ENCODE measurements around the gene TMEM179.
"Not testable (repeated sequence)": the region's sequence is repeated elsewhere in the genome, so short reads cannot be mapped to it uniquely, and the experiment has no call there.

The TMEM179 gene

DNA sequence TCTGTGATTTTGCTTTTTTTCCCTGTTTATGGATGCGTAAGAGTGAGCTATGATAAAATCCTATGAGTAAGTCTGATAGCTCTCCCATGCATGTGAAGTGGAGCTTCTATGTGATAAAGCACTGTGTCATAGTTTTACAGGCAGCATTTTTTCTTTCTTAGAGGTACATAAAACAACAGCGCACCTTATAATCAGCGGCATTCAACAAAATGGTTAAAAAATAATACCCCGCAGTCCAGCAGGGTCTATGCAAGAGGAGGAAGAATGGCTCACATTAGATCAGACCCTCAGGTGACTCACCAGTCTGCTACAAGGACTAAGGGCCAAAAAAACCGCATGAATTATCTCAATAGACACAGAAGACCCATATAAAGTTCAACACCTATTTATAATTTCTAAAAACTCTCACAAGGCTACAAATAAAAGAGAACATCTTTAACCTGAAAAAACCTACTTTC is 33.0 kb upstream of the TMEM179 start:
- DNase-seq (ENCODE audit: low read depth), result peak; percentile 39

DNA sequence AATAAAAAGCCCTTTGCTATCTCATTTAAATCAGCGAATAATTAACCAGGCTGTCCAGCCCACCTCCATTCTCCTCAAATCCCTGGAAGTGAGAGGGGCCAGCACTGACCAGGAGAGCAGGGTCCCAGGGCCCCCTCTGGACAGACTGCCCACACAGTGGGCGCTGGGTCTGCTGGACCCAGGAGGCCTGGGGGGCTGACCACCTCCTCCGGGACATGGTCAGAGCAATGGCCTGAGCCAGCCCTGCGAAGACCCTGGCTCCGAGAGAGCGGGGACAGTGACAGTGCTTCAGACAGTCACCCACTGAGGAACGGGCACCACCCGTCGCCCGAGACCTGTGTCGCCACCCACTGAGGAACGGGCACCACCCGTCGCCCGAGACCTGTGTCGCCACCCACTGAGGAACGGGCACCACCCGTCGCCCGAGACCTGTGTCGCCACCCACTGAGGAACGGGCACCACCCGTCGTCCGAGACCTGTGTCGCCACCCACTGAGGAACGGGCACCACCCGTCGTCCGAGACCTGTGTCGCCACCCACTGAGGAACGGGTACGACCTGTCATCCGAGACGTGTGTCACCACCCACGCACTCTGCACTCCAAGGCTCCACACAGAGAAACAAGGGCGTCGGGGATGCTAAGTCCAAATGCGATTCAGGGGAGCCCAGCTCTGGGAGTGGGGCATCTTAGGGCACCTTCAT is 32.4 kb upstream of the TMEM179 start:
- DNase-seq (ENCODE audit: low read depth), result not testable (repeated sequence)

DNA sequence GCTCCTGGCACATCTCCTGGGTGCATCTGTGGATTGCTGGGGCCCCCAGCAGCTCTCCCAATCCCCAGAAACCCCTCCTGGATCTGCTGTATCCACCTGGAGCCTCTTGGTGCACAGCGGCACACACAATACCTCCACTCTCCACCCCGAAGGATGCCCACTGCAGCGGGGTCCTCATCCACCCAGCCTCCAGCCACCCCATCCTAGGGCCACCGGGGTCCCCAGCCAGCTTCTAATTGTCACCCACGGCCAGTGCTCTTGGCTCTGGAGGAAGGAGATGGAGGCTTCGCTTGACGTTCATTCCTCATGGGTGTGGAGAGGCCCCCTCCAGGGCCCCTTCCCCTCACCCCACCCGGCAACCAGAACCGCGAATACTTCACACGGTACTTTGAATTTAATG is 31.6 kb upstream of the TMEM179 start:
- no peak for DNase-seq (ENCODE audit: low read depth)

DNA sequence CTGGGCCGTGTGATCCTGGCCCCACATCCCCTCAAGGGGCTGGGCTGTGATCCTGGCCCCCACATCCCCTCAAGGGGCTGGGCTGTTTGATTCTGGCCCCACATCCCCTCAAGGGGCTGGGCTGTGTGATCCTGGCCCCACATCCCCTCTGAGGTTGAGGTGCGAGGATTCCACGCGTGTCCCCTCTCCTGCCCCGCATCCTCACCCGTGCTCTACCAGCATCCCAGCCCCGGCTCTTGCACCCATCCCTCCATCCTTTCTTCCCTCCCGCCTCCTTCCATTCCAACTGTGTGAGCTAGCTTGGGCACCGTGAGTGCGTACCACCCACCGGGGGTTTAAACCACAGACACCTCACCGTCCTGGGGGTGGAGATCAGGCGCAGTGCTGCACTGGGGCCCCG is 31.1 kb upstream of the TMEM179 start:
- DNase-seq (ENCODE audit: low read depth), result no peak

DNA sequence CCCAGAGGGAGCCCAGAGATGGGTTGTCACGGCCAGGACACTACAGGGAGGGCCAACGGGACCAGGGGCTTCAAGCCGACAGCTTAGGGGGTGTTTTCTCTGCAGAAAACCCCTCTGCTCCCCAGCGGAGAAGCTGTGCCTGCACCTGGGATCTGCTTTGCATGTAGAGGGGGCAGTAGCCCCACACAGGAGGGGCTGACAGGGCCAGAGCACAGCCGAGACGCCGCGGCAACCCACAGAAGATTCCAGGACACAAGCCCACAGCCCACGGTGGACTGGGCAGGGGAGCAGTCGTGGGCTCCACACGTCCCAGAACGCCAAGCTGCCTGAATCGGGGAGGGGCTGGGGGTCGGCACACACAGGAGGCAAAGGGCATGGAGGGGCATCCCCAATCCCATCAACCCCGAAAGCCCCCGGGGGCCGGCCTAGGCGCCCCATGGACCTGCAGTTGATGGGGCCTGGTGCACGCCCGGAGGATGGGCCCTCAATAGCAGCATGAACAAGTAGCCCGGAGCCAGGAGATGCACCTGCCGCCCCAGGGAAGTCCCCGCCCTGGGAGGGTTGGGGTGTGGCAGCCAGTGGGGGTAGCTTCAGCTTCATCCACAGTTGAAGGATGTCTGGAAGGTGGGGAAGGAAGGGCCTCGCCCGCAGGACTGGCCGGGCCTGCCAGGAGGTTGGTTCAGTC is 30.5 kb upstream of the TMEM179 start:
- DNase-seq (ENCODE audit: low read depth), result no peak

DNA sequence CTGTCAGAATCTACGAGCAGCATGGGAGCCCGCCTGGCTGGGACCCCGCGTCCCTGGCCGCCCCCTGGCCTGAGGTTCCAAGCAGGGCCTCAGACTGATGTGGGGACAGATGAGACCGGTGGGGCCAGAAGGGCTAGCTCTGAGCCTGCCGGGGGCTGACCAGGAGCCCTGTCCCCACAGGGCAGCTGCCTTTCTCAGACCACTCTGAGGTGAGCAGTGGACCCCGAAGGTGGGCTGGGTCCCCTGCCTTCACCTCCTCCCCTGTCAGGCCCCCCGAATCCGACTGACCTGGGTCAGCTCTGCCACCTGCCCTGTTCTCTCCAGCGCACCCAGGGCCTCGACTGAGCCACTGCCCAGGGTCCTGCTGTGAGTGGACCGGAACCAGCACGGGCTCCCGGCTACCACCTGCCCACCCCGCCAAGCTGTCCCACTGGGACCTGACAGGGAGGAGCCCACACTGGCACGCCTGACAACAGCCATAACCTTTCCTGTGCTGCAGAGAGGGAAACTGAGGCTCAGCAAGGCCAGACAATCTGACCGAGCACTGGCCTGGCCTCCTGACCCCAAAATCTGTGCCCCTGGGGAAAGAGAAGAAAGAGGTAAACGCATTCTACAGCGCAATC is 29.7 kb upstream of the TMEM179 start:
- DNase-seq (ENCODE audit: low read depth), result no peak

DNA sequence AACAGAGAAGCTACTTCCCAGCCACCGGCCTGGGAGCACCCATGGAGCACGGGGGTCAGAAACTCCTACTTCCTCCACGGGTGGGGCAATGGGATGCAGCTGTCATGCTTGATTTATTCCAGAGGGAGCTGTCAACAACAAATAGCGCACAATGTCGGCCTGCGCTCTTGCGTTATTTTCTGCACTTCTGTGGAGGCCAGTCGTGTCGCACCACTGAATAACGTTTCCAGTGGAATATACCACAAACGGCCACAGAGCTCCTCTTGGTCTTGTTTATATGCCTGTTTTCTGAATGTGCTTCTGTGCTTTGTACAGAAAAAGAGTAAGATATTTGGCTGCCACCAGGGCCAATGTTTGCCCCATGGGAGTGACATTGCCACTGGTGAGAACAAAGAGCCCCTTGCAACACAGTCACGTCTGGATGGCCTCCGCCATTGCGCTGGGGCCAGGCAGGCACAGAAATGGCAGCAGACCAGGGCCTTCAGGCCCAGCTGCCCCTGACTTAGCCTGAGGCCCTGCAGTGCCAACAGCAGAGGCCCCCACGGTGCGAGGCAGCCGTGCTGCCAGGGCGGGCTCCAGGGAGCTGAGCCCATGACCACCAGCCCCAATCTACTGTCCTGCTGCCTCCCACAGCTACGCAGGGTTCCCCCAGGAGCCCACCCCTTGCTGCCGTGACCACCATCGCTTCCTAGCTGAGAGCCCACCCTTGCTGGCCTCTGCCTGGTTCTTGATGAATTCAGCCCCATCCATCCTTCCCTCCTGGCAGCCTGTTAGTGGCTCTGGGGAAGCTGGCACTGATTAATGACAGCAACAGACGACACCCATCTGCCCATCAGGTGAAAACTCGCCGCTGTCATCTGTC is 28.9 kb upstream of the TMEM179 start:
- DNase-seq (ENCODE audit: low read depth), result no peak

DNA sequence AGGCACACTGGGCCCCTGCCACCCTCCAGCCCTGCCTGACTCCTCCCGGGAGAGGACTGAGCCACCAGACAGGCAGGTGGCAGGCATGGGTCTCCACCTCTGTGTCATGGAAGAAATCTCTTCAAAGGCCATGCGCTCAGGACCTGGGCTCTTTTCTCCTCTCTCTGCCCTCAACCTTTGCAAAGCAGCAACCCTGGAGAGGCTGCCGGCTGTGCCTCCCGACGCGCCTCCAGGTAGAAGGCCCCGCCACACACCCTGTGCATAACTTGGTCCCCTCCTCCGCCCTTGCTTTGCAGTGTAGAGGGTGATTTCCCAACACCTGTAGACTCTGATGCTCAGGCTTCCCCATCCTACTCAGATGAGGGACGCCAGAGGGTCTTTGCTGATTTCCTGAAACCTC is 28.2 kb upstream of the TMEM179 start:
- no peak for DNase-seq (ENCODE audit: low read depth)

DNA sequence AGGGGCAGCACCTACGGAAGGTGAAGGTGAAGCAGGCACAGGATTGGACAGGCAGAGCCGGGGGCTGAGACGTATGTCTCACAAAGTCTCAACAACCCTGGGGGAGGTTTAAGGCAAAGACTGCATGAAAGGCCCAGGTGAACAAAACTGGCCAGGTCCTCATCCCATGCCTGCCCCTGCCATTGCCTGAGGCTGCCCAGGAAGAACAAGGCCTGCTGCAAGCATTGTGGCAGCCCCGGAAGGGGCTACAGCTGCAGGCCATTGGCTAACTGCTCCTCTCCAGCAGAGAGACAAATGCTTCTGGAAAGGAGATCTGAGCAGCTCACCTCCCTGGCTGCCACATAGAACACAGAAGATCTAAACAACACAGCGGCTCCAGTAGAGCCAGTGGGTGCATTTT is 20.4 kb upstream of the TMEM179 start:
- no peak for DNase-seq (ENCODE audit: low read depth)

DNA sequence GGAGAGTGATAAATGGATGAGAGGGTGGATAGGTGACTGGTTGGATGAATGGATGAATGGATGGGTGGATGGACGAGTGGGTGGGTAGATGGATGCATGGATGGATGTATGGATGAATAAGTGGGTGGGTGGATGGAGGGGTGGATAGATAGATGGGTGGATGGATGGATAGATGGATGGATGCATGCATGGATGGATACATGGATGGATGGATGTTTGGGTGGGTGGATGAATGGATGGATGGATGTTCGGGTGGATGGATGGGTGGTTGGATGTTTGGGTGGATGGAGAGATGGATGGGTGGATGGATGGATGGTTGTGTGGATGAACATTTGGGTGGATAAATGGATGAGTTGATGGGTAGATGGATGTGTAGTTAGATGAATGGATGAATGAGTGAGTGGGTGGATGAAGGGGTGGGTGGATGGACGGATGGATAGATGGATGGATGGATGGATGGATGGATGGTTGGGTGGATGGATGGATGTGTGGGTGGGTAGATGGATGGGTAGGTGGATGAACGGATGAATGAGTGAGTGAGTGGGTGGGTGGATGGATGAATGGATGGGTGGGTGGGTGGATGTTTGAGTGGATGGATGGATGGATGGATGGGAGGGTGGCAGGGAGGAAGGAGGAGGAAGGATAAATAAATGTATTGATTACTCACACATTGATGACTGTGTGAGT is 9.7 kb upstream of the TMEM179 start:
- DNase-seq (ENCODE audit: low read depth), result no peak

DNA sequence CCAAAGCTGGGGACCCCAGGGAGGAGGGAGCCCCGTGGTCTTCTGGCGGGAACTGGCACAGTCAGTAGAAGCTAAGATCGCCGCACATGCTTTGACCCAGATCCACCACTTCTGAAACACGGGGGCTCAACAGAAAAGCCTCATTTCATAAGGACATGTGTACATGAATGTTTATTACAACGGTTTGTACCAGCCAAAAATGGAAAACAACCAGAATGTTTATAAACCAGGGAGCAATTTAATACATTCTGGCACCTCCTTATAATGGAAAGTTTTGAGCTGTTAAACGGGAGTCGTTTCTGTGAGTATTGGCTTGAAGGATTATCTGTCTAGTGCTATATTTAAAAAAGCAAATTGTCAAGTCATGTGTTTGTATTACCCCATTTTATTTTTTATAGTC is 7.3 kb upstream of the TMEM179 start:
- no peak for DNase-seq (ENCODE audit: low read depth)

DNA sequence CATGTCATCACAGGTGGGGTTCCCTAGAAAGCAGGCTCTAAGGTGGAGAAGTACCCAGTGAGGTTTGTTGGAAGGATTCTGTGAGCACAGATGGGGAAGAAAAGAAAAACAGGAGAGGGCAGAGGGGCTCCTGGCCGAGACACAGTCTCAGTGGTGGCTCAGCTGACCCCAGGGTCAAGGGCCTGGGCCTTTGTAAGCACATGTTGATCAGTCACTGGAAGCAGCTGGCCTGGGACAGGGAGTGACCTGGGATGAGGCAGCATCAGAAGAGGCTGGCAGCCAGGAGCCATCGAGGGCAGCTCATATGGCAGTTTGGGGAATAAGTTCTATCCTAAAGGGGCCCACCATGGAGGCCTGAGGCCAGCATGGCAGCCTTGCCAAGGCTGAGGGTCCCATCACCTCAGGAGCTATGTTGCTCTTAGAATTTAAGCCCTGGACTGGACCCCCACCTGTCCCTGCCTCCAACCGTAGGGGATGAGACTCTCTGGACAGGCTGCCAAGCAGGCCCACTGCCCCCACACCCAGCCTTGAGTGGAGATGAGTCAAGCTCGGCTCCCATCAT is 6.3 kb upstream of the TMEM179 start:
- DNase-seq (ENCODE audit: low read depth), result no peak

DNA sequence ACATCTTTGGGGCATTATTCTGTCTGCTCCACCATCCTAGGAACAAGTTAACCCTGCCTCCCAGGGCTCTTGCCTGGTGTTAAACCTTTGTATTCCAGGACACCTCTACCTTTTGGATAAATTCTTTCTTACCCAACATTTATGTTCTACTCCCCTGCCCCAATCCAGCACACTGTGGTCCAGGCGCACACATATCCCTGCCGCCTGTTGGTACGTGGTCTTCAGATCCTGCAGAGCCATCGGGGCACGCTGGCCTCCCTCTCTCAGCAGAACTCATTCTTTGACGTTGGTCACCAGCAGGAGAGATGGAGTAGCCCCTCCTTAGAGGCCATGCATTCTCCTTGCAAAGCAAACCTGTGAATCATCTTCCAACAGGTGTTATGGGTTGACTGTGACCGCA is 5.1 kb upstream of the TMEM179 start:
- DNase-seq (ENCODE audit: low read depth), result no peak

DNA sequence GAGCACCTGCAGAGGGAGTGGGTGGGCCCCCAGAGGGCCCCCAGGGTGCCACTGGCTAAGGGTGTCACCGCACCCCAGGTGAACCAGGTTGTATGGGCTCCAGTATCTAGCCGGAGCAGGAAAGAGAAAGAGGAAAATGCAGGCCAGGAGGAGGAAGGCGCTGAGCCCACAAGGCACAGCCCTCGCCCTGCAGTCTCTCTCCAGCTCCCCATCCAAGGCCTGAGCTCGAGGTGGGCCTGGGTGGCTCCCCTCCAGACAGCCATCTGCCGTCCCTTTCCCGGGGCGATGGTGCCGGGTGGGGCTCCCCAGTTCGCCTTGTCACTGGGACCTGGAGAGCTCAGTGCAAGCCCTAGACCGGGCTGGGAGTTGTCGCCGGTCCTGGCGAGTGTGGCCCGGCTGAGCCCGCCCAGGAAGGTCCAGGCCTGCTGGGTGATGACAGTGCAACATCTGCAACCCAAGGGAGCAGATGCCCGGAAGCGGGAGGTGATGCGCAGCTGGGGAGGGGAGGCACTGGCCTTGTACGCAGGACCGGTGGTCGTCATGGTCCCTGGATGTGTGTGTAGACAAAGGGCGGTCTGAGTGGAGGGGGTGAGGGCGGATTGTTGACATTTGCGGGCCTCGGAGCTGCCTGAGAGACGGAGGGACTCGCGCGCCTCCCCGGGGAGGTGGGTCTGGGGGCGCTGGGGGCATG is 716 bp downstream of the TMEM179 start:
- no peak for DNase-seq (ENCODE audit: low read depth)

DNA sequence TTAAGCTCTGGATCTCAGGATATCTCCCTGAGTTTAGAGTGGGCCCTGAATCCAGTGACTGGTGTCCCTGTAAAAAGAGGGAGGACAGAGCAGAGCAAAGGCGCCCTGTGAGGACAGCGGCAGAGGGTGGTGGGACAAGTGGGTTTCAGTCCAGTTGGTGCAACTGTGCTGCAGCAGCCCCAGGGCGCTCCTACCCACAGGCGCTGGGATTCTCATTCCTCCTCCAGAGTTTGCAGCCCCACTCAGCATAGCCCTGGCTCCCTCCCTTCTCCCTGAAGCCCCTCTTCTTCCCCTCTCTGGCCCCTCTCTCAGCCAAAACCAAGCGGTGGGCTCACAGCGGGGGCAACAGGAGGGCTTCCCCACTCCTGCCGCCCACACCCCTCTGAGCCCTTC is 1.6 kb downstream of the TMEM179 start:
- no peak for DNase-seq (ENCODE audit: low read depth)

DNA sequence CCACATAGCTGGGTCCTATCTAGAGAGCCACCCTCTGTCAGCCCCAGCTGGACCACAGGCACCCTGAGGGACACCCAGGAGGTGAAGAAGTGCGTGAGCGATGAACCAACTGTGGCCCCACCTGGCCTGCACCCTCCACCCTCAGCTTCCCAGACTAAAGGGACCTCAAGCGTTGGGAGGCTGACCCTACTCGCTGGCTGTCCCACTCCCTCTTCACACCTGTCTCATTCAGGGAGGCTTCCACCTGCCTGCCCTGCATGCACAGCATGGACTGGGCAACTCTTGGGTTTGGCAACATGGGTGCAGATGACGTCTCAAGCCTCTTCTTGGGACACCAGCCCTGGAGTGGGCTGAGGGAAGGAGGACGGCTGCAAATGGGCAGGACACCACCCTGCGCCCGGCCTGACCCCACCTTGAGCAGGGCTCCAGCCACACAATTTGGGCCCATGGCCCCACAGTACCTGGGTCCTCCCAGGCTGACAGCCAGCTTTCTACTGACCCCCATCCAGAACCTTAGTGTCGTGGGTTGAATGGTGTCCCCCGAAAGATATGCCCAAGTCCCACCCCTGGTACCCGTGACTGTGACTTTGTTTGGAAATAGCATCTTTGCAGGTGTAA is 2.1 kb downstream of the TMEM179 start:
- DNase-seq (ENCODE audit: low read depth), result no peak

DNA sequence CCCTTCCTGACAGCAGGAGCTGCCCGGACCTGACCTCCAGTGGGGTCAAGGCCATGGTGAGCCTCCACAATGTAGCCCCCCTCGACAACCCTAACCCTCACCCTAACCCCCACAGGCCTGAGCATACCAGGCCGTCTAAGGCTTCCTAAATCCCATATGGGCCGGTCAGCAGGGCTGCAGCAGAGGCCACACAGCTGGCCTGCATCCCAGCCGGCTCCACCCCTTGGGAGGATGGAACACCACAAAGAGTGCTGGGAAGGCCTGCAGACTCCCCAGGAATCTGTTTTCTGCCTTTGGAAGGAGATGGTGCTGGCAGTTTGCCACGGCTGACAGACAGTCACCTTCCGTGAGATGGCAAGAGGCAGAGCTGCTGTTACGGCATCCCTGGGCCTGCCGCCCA is 2.8 kb downstream of the TMEM179 start:
- DNase-seq (ENCODE audit: low read depth), result no peak

DNA sequence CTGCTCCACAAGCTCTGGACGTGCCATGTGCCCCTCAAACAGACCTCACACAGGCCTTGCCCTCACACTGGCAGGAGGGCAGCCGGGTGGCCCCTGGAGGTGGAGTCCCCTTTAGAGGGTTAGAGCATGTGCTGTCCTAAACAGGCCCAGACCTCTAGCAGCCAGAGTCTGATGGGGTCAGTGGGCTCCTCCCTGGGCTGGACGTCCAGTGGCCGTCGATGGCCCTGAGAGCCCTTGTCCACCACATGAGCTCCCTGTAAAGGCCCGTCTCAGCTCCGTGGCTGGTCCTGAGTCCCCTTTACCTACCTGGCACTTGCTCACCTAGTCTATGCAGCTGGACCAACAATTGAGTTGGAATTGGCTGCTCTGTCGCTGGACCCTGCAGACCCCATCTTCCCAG is 3.8 kb downstream of the TMEM179 start:
- DNase-seq (ENCODE audit: low read depth), result no peak

DNA sequence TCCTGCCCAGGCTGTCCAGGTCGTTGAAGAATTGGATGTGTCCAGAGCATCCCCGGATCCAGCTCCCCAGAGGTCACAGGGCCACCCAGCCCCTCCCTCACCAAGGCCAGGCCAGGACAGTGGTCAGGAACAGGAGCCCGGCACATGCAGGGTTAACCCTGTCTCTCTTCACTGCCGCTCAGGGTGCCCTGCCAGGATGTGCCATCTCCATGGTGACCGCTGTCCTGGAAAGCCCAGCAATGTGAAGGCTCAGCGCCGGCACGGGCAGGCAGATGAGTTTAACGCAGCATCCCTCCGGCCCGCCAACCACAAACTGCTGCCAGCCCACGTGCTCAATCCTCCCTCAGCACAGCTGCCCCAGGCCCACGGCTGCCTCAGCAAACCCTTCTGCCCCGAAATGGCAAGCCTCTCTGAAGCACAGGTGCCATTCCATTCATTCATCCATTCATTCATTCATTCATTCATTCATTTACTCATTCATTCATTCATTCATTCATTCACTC is 4.4 kb downstream of the TMEM179 start:
- DNase-seq (ENCODE audit: low read depth), result peak; percentile 17

DNA sequence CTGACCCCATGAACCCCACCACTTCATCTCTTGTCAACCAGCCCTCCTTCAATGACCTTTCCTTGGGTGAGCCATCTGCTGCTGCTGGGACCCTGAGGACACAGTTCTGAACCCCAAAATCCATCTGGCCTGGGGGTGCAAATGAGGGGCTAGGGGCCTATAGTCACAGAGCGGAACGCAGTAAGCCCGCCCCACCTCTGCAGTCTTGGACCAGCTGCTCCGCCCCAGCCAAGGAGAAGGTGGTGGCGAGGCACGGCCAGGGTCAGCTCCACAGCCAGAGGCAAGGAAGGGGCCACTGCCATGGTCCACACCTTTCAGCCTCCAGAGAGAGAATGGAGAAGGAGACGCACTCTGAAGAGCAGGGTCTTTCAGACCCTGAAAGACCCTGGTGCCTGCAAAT is 5.1 kb downstream of the TMEM179 start:
- no peak for DNase-seq (ENCODE audit: low read depth)
